Measurements from ENCODE around the gene NFATC2. TPM values are rescaled to one million over a fixed set of nuclear protein-coding genes. Genes with fewer than 3 reads are reported as not detected.

NFATC2 gene
- total RNA-seq, 1 experiment from 2014 or later: 0.61 TPM

- H3K27me3 ChIP-seq (ENCODE audit: insufficient read depth, low read length): peaks cover 14% of the 10 kb centered on the region; the same call in 1 of the 2 replicates
- no peaks in the 10 kb centered on the region for H3K79me2 ChIP-seq (ENCODE audit: insufficient read depth, low read length)
- no peak overlapping the region for H2AFZ ChIP-seq (ENCODE audit: low read length)
- H3K23ac ChIP-seq (ENCODE audit: insufficient read length, low read depth, low read length): no peak overlapping the region
- no peak overlapping the region for H3K56ac ChIP-seq (ENCODE audit: insufficient read length, low read depth, low read length)
- H3K14ac ChIP-seq (ENCODE audit: insufficient read depth, low read length): no peak overlapping the region
- H3K4me1 ChIP-seq (ENCODE audit: insufficient read depth, low read length): peaks cover 3% of the 10 kb centered on the region; the same call in 1 of the 2 replicates
- H4K20me1 ChIP-seq (ENCODE audit: control insufficient read depth, insufficient read depth, insufficient read length): no peaks in the 10 kb centered on the region
- Mint-ChIP-seq H3K27me3 (ENCODE audit: low read depth) (peaks cover 65% of the 10 kb centered on the region), H3K36me3 (ENCODE audit: insufficient read depth in 1 of 3, low read depth in 3 of 3) (no peaks in the 10 kb centered on the region; a peak in 1 of 7 replicates), H3K27ac (no peak overlapping the region), H3K4me1 (peaks cover 10 to 13% of the 10 kb centered on the region in 2 experiments), H3K9me3 (peaks cover 0 to 2% of the 10 kb centered on the region in 2 experiments; a peak in 1 of 5 replicates), H3K4me3 (no peak overlapping the region; a peak in 1 of 5 replicates)
- H2BK5ac ChIP-seq (ENCODE audit: insufficient read length, low read length): no peak overlapping the region
- no peak overlapping the region for H3K4me2 ChIP-seq (ENCODE audit: insufficient read depth, insufficient read length, low read length)
- no peak overlapping the region for H3K18ac ChIP-seq (ENCODE audit: insufficient read length, low read depth, low read length)
- no peak overlapping the region for H3K4ac ChIP-seq (ENCODE audit: low read depth, low read length)
- no peaks in the 10 kb centered on the region for H3K79me1 ChIP-seq (ENCODE audit: insufficient read depth, low read depth, low read length, poor library complexity, severe bottlenecking)
- H4K8ac ChIP-seq (replicated peaks; ENCODE audit: insufficient read length, low read depth, low read length): no peak overlapping the region
- H2BK15ac ChIP-seq (ENCODE audit: low read depth, low read length): no peak overlapping the region
- H2BK20ac ChIP-seq (ENCODE audit: low read depth, low read length, poor library complexity, severe bottlenecking): no peak overlapping the region
- H3K27ac ChIP-seq (ENCODE audit: insufficient read length, low read depth, low read length): no peak overlapping the region
- H3K9ac ChIP-seq (ENCODE audit: extremely low read depth, insufficient read length, low read length): no peak overlapping the region
- H3K23me2 ChIP-seq (ENCODE audit: insufficient read length, low read depth, low read length, poor library complexity, severe bottlenecking): peaks cover 5% of the 10 kb centered on the region
- no peak overlapping the region for H4K5ac ChIP-seq (ENCODE audit: insufficient read length, low read depth, low read length)
- H2BK12ac ChIP-seq (ENCODE audit: insufficient read length, low read depth, low read length): no peak overlapping the region
- no peak overlapping the region for H4K91ac ChIP-seq (ENCODE audit: insufficient read length, low read depth, low read length)
- no peak for TF ChIP-seq CTCF (conservative IDR thresholded peaks at IDR 0.05)
- H2BK120ac ChIP-seq (ENCODE audit: low read depth, low read length, poor library complexity, severe bottlenecking): no peak overlapping the region
- no peaks in the 10 kb centered on the region for H3K9me3 ChIP-seq (ENCODE audit: control insufficient read depth, low read depth, low read length)
- H2AK5ac ChIP-seq (ENCODE audit: insufficient read length, low read length): no peak overlapping the region
- no peak for DNase-seq
- no CpG with 5 or more reads among the region's 5 CpGs for WGBS (ENCODE audit: extremely low coverage, insufficient read length, low lambda C conversion rate)
- H3T11ph ChIP-seq (ENCODE audit: low read length): no peak overlapping the region
Observed at GRCh38 chr20:51567622-51568021, 25.1 kb upstream of the NFATC2 start.
